ENCODE data around the gene CD27.

The CD27 gene

GRCh38 chr12:6407236-6407954, 37.4 kb upstream of the CD27 start (continued):
- TF ChIP-seq ZNF221 (tag by site-specific recombination; IDR thresholded peaks at IDR 0.05; ENCODE audit: borderline replicate concordance) (no peak), ZNF623 (tag by site-specific recombination; IDR thresholded peaks at IDR 0.05) (peak; percentile 85), ZNF791 (tag by site-specific recombination; IDR thresholded peaks at IDR 0.05) (no peak), FEZF1 (tag by site-specific recombination; IDR thresholded peaks at IDR 0.05) (no peak), ZNF394 (tag by site-specific recombination; IDR thresholded peaks at IDR 0.05; ENCODE audit: borderline replicate concordance) (peak; percentile 99), ZNF670 (tag by site-specific recombination; IDR thresholded peaks at IDR 0.05; ENCODE audit: low read depth) (no peak), ZNF174 (tag by site-specific recombination; IDR thresholded peaks at IDR 0.05) (no peak), ZNF704 (tag by site-specific recombination; IDR thresholded peaks at IDR 0.05) (no peak), ZSCAN23 (tag by site-specific recombination; IDR thresholded peaks at IDR 0.05) (no peak), ZNF626 (tag by site-specific recombination; IDR thresholded peaks at IDR 0.05) (no peak), ZBTB49 (tag by site-specific recombination; IDR thresholded peaks at IDR 0.05; ENCODE audit: low read depth) (no peak), ZNF558 (tag by site-specific recombination; IDR thresholded peaks at IDR 0.05) (peak; percentile 74), ZNF350 (tag by site-specific recombination; IDR thresholded peaks at IDR 0.05) (no peak), ZFP37 (tag by site-specific recombination; IDR thresholded peaks at IDR 0.05) (0 out of 2 replicates have a peak, but pooled peaks have one; percentile 73), AEBP2 (tag by site-specific recombination; IDR thresholded peaks at IDR 0.05; ENCODE audit: borderline replicate concordance) (peak; percentile 72; the same call in 1 of the 2 replicates), ZNF16 (tag by site-specific recombination; IDR thresholded peaks at IDR 0.05; ENCODE audit: low read depth) (no peak), ZNF362 (tag by site-specific recombination; IDR thresholded peaks at IDR 0.05) (no peak), ZNF501 (tag by site-specific recombination; IDR thresholded peaks at IDR 0.05) (peak; percentile 79; the same call in 1 of the 2 replicates), ZNF548 (tag by site-specific recombination; IDR thresholded peaks at IDR 0.05) (no peak), ZNF544 (tag by site-specific recombination; IDR thresholded peaks at IDR 0.05) (no peak), ZIC2 (tag by site-specific recombination; IDR thresholded peaks at IDR 0.05) (no peak), ZNF311 (tag by site-specific recombination; IDR thresholded peaks at IDR 0.05; ENCODE audit: borderline replicate concordance) (no peak), KLF9 (tag by site-specific recombination; IDR thresholded peaks at IDR 0.05; ENCODE audit: low read depth) (no peak), ZNF530 (tag by site-specific recombination; IDR thresholded peaks at IDR 0.05; ENCODE audit: low read depth) (peak; percentile 72; the same call in 1 of the 2 replicates), ZNF354C (tag by site-specific recombination; IDR thresholded peaks at IDR 0.05; ENCODE audit: borderline replicate concordance, low read depth) (no peak), ZNF596 (tag by site-specific recombination; IDR thresholded peaks at IDR 0.05) (no peak), ZBTB10 (tag by site-specific recombination; IDR thresholded peaks at IDR 0.05) (no peak), ZNF280C (tag by site-specific recombination; IDR thresholded peaks at IDR 0.05) (no peak), SCRT2 (tag by site-specific recombination; IDR thresholded peaks at IDR 0.05) (no peak)
